Stimulated activated CD8-positive, alpha-beta memory T cell treated with anti-CD3 and anti-CD28 coated beads, Interleukin-7, amount 100 ng/mL, for 4 hours (primary cell): ENCODE results near the gene FBXL7.

Experiments
- DNase-seq, 2 donors: peaks; one replicate each; pipeline ENCODE4 v3.0.0-alpha.2; 2020; ENCODE audit warnings: low read depth in 2 of 2

The FBXL7 gene

GRCh38 chr5:15938961-15939360 lies 439.0 kb downstream of the FBXL7 start:
- no peak for DNase-seq

- no peak for DNase-seq
These were observed 440.9 kb downstream of the FBXL7 start for GRCh38 chr5:15940905-15941304.

GRCh38 chr5:15943487-15943886 lies 443.5 kb downstream of the FBXL7 start:
- DNase-seq = no peak

- DNase-seq = no peak
These were observed 446.0 kb downstream of the FBXL7 start for GRCh38 chr5:15946026-15946425.

- no peak for DNase-seq
These were observed 448.2 kb downstream of the FBXL7 start for GRCh38 chr5:15948190-15948589.

GRCh38 chr5:15951126-15951525 lies 451.1 kb downstream of the FBXL7 start:
- no peak for DNase-seq

GRCh38 chr5:15951550-15951949 lies 451.6 kb downstream of the FBXL7 start:
- DNase-seq = no peak

GRCh38 chr5:15956622-15957021 lies 456.6 kb downstream of the FBXL7 start:
- DNase-seq = no peak

- DNase-seq = no peak
These were observed 457.1 kb downstream of the FBXL7 start for GRCh38 chr5:15957124-15957523.

GRCh38 chr5:15959370-15960164 lies 459.6 kb downstream of the FBXL7 start:
- DNase-seq = no peak

GRCh38 chr5:15966066-15966640 lies 466.2 kb downstream of the FBXL7 start:
- DNase-seq = no peak

- no peak for DNase-seq
These were observed 466.7 kb downstream of the FBXL7 start for GRCh38 chr5:15966651-15967050.

GRCh38 chr5:15968993-15969392 lies 469.0 kb downstream of the FBXL7 start:
- DNase-seq = no peak

- DNase-seq = no peak
These were observed 477.9 kb downstream of the FBXL7 start for GRCh38 chr5:15977851-15978250.

- no peak for DNase-seq
These were observed 480.9 kb downstream of the FBXL7 start for GRCh38 chr5:15980835-15981234.

GRCh38 chr5:15983392-15983791 lies 483.4 kb downstream of the FBXL7 start:
- no peak for DNase-seq
